SJSA1 (cell line): Measurements from ENCODE around the gene IRAK4. TPM values are rescaled to one million over a fixed set of nuclear protein-coding genes. Genes with fewer than 3 reads are reported as not detected.

Source experiments
- DNase-seq, 2 experiments: peaks; one replicate each; pipeline ENCODE4 v3.0.0-alpha.2; 2015 to 2020; ENCODE audit warnings: low spot score in 2 of 2, low read depth in 1 of 2
- H3K27ac ChIP-seq: fragments of 250-450 bp; sonication (Bioruptor Pico); 2 replicates; pipeline ENCODE4 v1.5.1; 2020; ENCODE audit warnings: mild to moderate bottlenecking, moderate library complexity
- H3K27me3 ChIP-seq: fragments of 250-450 bp; sonication (Bioruptor Pico); replicated peaks from 2 replicates; pipeline ENCODE4 v1.5.1; 2020; ENCODE audit warnings: mild to moderate bottlenecking, moderate library complexity
- H3K36me3 ChIP-seq: fragments of 250-450 bp; sonication (Bioruptor Pico); 2 replicates; pipeline ENCODE4 v1.5.1; 2020; ENCODE audit warnings: mild to moderate bottlenecking
- H3K4me1 ChIP-seq: fragments of 250-450 bp; sonication (Bioruptor Pico); replicated peaks from 2 replicates; pipeline ENCODE4 v1.6.1; 2021; ENCODE audit warnings: mild to moderate bottlenecking
- H3K4me3 ChIP-seq: fragments of 250-450 bp; sonication (Bioruptor Pico); 2 replicates; pipeline ENCODE4 v1.5.1; 2020; ENCODE audit warnings: mild to moderate bottlenecking
- H3K9me3 ChIP-seq: fragments of 250-450 bp; sonication (Bioruptor Pico); replicated peaks from 2 replicates; pipeline ENCODE4 v1.5.1; 2020; ENCODE audit warnings: mild to moderate bottlenecking
- total RNA-seq: library from RNA; depleted of rRNA; stranded (reverse); fragments of >200 nt; shearing (Covaris generic); gene quantifications from 2 replicates; pipeline ENCODE4 v1.2.3, GENCODE V29; 2014; rRNA removed

IRAK4 gene
- 19.2 and 25.8 TPM in 2 replicates for total RNA-seq

GRCh38 chr12:43758728-43759563 lies at the start of gene IRAK4, which contains the start of gene PUS7L:
IRAK4 (plus strand) TSS chr12:43758951; CDS start chr12:43768112, 9,161 bp downstream.
PUS7L (minus strand) TSS chr12:43758790; CDS start chr12:43755245, 3,545 bp downstream.
- no peaks in the 10 kb centered on the region for H3K9me3 ChIP-seq
- peak within 1 kb of the TSS; percentile 59 for H3K27ac ChIP-seq
- peak; percentile 93 to 94 for DNase-seq
- H3K36me3 ChIP-seq: no peaks in the 10 kb centered on the region; the same call in 1 of the 2 replicates
- H3K4me3 ChIP-seq: peak within 1 kb of the TSS; percentile 56
- H3K27me3 ChIP-seq: no peaks in the 10 kb centered on the region
- peaks cover 20% of the 10 kb centered on the region for H3K4me1 ChIP-seq

GRCh38 chr12:43711348-43711747 lies 47.4 kb upstream of the IRAK4 start:
- H3K4me3 ChIP-seq: no peak overlapping the region
- no peaks in the 10 kb centered on the region for H3K36me3 ChIP-seq
- peaks cover 4% of the 10 kb centered on the region; the same call in 1 of the 2 replicates for H3K27me3 ChIP-seq
- H3K4me1 ChIP-seq: no peaks in the 10 kb centered on the region
- no peak overlapping the region for H3K27ac ChIP-seq
- H3K9me3 ChIP-seq: no peaks in the 10 kb centered on the region
- DNase-seq: no peak

- no peaks in the 10 kb centered on the region for H3K36me3 ChIP-seq
- no peak overlapping the region for H3K4me3 ChIP-seq
- no peaks in the 10 kb centered on the region for H3K4me1 ChIP-seq
- DNase-seq: no peak
- no peak overlapping the region for H3K27ac ChIP-seq
- no peaks in the 10 kb centered on the region for H3K9me3 ChIP-seq
- no peaks in the 10 kb centered on the region for H3K27me3 ChIP-seq
These were observed 36.1 kb upstream of the IRAK4 start for GRCh38 chr12:43722621-43723020.

GRCh38 chr12:43723134-43723533 lies 35.6 kb upstream of the IRAK4 start:
- Histone ChIP-seq H3K27ac (no peak overlapping the region), H3K4me3 (no peak overlapping the region), H3K4me1 (no peaks in the 10 kb centered on the region), H3K9me3 (no peaks in the 10 kb centered on the region), H3K36me3 (no peaks in the 10 kb centered on the region), H3K27me3 (no peaks in the 10 kb centered on the region)
- DNase-seq: no peak

GRCh38 chr12:43728117-43728516 lies 30.6 kb upstream of the IRAK4 start:
- no peak for DNase-seq
- Histone ChIP-seq H3K9me3 (no peaks in the 10 kb centered on the region), H3K36me3 (0 out of 2 replicates have a peak, but pooled peaks cover 3% of the 10 kb centered on the region)

GRCh38 chr12:43728698-43729097 lies 30.1 kb upstream of the IRAK4 start:
- Histone ChIP-seq H3K4me3 (no peak overlapping the region), H3K27me3 (no peaks in the 10 kb centered on the region), H3K27ac (no peak overlapping the region), H3K36me3 (0 out of 2 replicates have a peak, but pooled peaks cover 3% of the 10 kb centered on the region), H3K4me1 (no peaks in the 10 kb centered on the region), H3K9me3 (no peaks in the 10 kb centered on the region)
- no peak for DNase-seq

More at GRCh38 chr12:43728117-43728516, 30.6 kb upstream of the IRAK4 start:
- no peak overlapping the region for H3K4me3 ChIP-seq
- no peak overlapping the region for H3K27ac ChIP-seq
- H3K27me3 ChIP-seq: no peaks in the 10 kb centered on the region
- H3K4me1 ChIP-seq: no peaks in the 10 kb centered on the region

- no peaks in the 10 kb centered on the region for H3K9me3 ChIP-seq
- H3K4me1 ChIP-seq: no peaks in the 10 kb centered on the region
- no peak overlapping the region for H3K27ac ChIP-seq
- no peak overlapping the region for H3K4me3 ChIP-seq
- no peak for DNase-seq
- H3K36me3 ChIP-seq: 0 out of 2 replicates have a peak, but pooled peaks cover 6% of the 10 kb centered on the region
- H3K27me3 ChIP-seq: no peaks in the 10 kb centered on the region
These were observed 28.5 kb upstream of the IRAK4 start for GRCh38 chr12:43730283-43730682.

- H3K9me3 ChIP-seq: no peaks in the 10 kb centered on the region
- no peaks in the 10 kb centered on the region for H3K4me1 ChIP-seq
- 0 out of 2 replicates have a peak, but pooled peaks cover 9% of the 10 kb centered on the region for H3K36me3 ChIP-seq
- no peak overlapping the region for H3K4me3 ChIP-seq
- no peaks in the 10 kb centered on the region for H3K27me3 ChIP-seq
- H3K27ac ChIP-seq: no peak overlapping the region
- no peak for DNase-seq
These were observed 25.1 kb upstream of the IRAK4 start for GRCh38 chr12:43733687-43734086.

- H3K4me3 ChIP-seq: no peak overlapping the region
- no peaks in the 10 kb centered on the region for H3K27me3 ChIP-seq
- peaks cover 14% of the 10 kb centered on the region; the same call in 1 of the 2 replicates for H3K36me3 ChIP-seq
- H3K4me1 ChIP-seq: no peaks in the 10 kb centered on the region
- DNase-seq: no peak
- no peaks in the 10 kb centered on the region for H3K9me3 ChIP-seq
- H3K27ac ChIP-seq: no peak overlapping the region
These were observed 21.8 kb upstream of the IRAK4 start for GRCh38 chr12:43736927-43737440.

- Histone ChIP-seq H3K9me3 (no peaks in the 10 kb centered on the region), H3K4me3 (no peak overlapping the region), H3K36me3 (peaks cover 14% of the 10 kb centered on the region; the same call in 1 of the 2 replicates), H3K27me3 (no peaks in the 10 kb centered on the region), H3K27ac (no peak overlapping the region), H3K4me1 (peaks cover 2% of the 10 kb centered on the region; the same call in 1 of the 2 replicates)
- no peak for DNase-seq
These were observed 21.1 kb upstream of the IRAK4 start for GRCh38 chr12:43737646-43738045.

GRCh38 chr12:43740511-43741100 lies 18.1 kb upstream of the IRAK4 start:
- Histone ChIP-seq H3K36me3 (peaks cover 20% of the 10 kb centered on the region; the same call in 1 of the 2 replicates), H3K4me3 (no peak overlapping the region), H3K27me3 (no peaks in the 10 kb centered on the region), H3K4me1 (peaks cover 4% of the 10 kb centered on the region; the same call in 1 of the 2 replicates), H3K27ac (no peak overlapping the region), H3K9me3 (no peaks in the 10 kb centered on the region)
- no peak for DNase-seq

- Histone ChIP-seq H3K4me1 (peaks cover 4% of the 10 kb centered on the region; the same call in 1 of the 2 replicates), H3K27me3 (no peaks in the 10 kb centered on the region), H3K36me3 (peaks cover 17% of the 10 kb centered on the region; the same call in 1 of the 2 replicates), H3K9me3 (no peaks in the 10 kb centered on the region), H3K27ac (peak overlapping the region; percentile 10; the same call in 1 of the 2 replicates), H3K4me3 (no peak overlapping the region)
- peak in 1 of 2 experiments; percentile 18 for DNase-seq
These were observed 16.6 kb upstream of the IRAK4 start for GRCh38 chr12:43742106-43742505.

- no peak overlapping the region for H3K4me3 ChIP-seq
- H3K4me1 ChIP-seq: peaks cover 4% of the 10 kb centered on the region; the same call in 1 of the 2 replicates
- no peak overlapping the region for H3K27ac ChIP-seq
- DNase-seq: no peak
- H3K27me3 ChIP-seq: no peaks in the 10 kb centered on the region
- no peaks in the 10 kb centered on the region for H3K9me3 ChIP-seq
- H3K36me3 ChIP-seq: peaks cover 17% of the 10 kb centered on the region; the same call in 1 of the 2 replicates
These were observed 13.9 kb upstream of the IRAK4 start for GRCh38 chr12:43744826-43745225.
